Esophagus squamous epithelium (tissue), 4 donors: Measurements from ENCODE around the gene TSPEAR.

Source experiments
- POLR2A ChIP-seq, 4 donors: fragments of 450-650 bp; IDR thresholded peaks; one replicate each; pipeline ENCODE4 v1.6.1; 2017; ENCODE audit warnings: antibody characterized with exemption in 4 of 4, mild to moderate bottlenecking in 4 of 4, moderate library complexity in 3 of 4
- TF ChIP-seq, protein P1 (sequence below), 6 experiments: fragments of 450-650 bp in 4 of 6; fragments of 200-600 bp in 2 of 6; sonication (generic) in 2 of 6; IDR thresholded peaks; one replicate each; pipeline ENCODE4 v1.5.1; 2016 to 2019; ENCODE audit warnings: antibody characterized with exemption in 6 of 6, mild to moderate bottlenecking in 4 of 6, moderate library complexity in 4 of 6

DNA sequence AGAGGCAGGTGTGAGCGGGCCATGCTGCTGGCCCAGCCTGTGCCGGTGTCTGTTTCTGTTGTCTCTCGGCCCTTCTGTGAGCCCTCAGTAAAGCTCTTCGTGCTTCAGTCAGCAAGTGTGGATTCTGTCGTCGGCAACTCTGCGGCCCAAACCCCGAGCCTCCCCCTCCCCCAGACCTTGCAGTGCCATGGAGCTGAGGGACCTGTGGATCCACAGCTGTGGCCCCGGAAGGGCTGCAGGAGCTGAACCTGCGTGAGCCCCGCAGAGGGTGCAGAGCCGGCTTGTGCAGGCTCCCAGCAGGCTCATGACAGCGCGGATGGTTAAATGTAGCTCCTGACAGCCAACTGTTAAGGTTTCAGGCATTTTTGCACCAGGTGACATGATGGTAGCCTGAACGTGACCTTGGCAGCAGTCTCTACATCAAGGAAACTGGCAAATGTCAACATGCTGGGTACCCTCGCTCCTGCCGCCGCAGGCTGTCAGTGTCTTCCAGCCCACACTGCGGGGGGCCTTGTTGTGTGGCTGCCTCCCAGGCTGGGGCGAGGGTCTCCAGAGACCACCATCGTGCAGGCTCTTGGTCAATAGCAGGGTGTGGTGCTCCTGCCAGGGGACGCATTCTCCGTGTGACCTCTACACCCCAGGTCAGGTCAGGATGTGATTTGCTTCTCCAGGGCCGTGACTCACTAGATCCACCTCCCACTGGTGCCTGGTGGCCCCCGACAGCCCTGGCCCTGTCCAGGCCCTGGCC, 249.1 kb downstream of the TSPEAR start:
- TF ChIP-seq POLR2A (IDR thresholded peaks at IDR 0.05): no peak
- TF ChIP-seq, protein P1, sequence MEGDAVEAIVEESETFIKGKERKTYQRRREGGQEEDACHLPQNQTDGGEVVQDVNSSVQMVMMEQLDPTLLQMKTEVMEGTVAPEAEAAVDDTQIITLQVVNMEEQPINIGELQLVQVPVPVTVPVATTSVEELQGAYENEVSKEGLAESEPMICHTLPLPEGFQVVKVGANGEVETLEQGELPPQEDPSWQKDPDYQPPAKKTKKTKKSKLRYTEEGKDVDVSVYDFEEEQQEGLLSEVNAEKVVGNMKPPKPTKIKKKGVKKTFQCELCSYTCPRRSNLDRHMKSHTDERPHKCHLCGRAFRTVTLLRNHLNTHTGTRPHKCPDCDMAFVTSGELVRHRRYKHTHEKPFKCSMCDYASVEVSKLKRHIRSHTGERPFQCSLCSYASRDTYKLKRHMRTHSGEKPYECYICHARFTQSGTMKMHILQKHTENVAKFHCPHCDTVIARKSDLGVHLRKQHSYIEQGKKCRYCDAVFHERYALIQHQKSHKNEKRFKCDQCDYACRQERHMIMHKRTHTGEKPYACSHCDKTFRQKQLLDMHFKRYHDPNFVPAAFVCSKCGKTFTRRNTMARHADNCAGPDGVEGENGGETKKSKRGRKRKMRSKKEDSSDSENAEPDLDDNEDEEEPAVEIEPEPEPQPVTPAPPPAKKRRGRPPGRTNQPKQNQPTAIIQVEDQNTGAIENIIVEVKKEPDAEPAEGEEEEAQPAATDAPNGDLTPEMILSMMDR (IDR thresholded peaks at IDR 0.05): no peak
